ENCODE results near the gene EWSR1.

EWSR1 gene

DNA sequence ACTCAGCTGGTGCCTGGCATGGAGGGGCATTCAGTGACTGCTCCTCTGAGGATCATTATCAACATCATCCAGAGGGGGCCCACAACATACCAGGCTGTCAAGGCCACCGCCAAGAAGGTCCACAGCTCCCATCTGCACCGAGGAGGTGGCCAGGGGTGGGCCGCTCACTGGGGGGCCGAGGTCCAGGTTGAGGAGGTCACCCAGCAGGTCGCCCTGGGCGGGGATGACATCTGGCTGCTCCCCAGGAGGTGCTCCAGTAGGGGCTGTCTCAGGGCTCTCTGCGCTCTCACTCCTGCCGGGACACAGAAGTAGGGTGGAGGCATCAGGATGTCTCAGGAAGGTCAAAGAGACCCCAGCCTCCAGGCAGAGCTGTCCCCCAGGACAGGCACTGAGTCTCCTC is 72.5 kb downstream of the EWSR1 start:
- Histone ChIP-seq H3K4ac (ENCODE audit: low read depth, low read length) (no peak overlapping the region), H4K12ac (ENCODE audit: low read depth, low read length) (no peak overlapping the region), H3K14ac (ENCODE audit: low read length) (no peak overlapping the region), H2AFZ (ENCODE audit: insufficient read depth, low read length, poor library complexity) (no peak overlapping the region), H3K36me3 (ENCODE audit: control insufficient read depth in 1 of 2, insufficient read depth in 2 of 2, low read length in 2 of 2) (peaks cover 54 to 62% of the 10 kb centered on the region in 2 experiments), H3K4me2 (ENCODE audit: low read length) (no peak overlapping the region), H4K8ac (ENCODE audit: low read depth, low read length) (no peak overlapping the region), H3K9ac (ENCODE audit: low read length) (no peak overlapping the region), H3K27ac (ENCODE audit: low read depth, low read length) (no peak overlapping the region), H4K91ac (ENCODE audit: low read depth, low read length) (peak overlapping the region; percentile 20), H3K18ac (ENCODE audit: low read length) (peak overlapping the region; percentile 9), H3K23ac (ENCODE audit: low read length) (no peak overlapping the region), H3K4me1 (ENCODE audit: control insufficient read depth in 1 of 2, insufficient read depth in 2 of 2, low read length in 2 of 2) (peaks cover 40 to 43% of the 10 kb centered on the region in 2 experiments), H2AK5ac (ENCODE audit: low read length) (no peak overlapping the region), H3K79me1 (ENCODE audit: low read length) (peaks cover 19% of the 10 kb centered on the region), H2BK12ac (ENCODE audit: low read length) (no peak overlapping the region), H3K4me3 (ENCODE audit: low read depth, low read length) (no peak overlapping the region), H3K27me3 (ENCODE audit: insufficient read depth, low read length) (no peaks in the 10 kb centered on the region), H3K79me2 (ENCODE audit: control insufficient read depth, insufficient read depth, low read length, poor library complexity) (no peaks in the 10 kb centered on the region), H2BK5ac (ENCODE audit: low read depth, low read length, poor library complexity) (no peak overlapping the region), H2BK120ac (ENCODE audit: insufficient read depth, low read length, poor library complexity) (no peak overlapping the region), H3K9me3 (ENCODE audit: insufficient read depth, low read depth, low read length) (no peaks in the 10 kb centered on the region)
- DNase-seq, result no peak
- WGBS (ENCODE audit: extremely low coverage, insufficient coverage, insufficient read length), result no CpG with 5 or more reads among the region's 8 CpGs

DNA sequence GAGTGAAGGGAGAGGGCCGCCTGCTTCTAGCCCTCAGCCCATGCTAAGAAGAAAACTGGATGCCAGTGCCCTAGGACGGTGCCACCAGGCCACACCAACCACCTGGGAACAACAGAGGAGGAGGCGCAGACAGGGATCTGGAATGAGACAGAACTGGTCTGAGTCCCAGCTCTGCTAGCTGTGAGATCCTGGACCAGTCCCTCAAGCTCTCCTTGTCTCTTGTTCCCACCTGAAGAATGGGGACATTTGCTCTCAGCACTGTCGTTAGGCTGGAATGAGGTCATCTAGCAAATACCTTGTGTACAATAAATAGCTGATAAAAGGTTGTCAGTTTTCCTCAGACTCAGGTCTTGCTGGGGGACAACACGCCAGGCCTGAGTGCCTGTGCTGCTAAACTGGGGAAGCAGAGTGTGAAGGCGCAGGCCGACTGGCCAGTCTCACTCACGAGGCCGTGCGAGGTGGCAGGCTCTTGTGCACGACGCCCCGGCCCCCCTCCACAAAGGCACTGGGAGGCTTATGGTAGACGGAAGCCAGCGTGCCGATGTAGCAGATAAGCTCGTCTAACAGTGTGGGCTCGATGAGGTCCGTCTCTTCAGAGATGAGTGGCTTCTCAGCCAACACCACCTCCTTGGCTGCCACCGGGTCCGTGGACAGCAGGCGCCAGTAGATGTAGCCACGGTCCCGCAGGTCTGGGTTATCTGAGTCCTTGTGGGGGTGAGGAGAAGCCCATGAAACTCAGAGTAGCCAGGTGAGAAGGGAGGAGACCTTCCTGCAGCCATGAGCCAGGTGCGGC is 73.2 kb downstream of the EWSR1 start:
- no peak overlapping the region for H3K23ac ChIP-seq (ENCODE audit: low read length)
- no peak overlapping the region for H4K8ac ChIP-seq (ENCODE audit: low read depth, low read length)

DNA sequence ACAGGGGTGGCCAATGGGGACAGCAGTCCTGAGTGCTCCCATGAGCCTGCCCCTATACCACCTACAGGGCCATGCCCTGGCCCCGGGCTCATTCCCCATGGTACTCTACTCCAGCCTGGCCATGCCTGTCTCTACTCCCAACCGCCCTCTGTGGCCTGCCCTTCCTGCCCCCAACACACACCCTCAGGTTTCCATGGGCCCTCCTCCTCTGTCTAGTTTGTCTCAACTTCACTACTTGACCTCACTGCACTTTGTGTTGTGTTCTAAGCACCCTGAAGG is 73.7 kb downstream of the EWSR1 start:
- no CpG with 5 or more reads among the region's 2 CpGs for WGBS (ENCODE audit: extremely low coverage, insufficient coverage, insufficient read length)
- H3K9me3 ChIP-seq (ENCODE audit: insufficient read depth, low read depth, low read length), result no peaks in the 10 kb centered on the region
- peaks cover 19% of the 10 kb centered on the region for H3K79me1 ChIP-seq (ENCODE audit: low read length)
- peak overlapping the region; percentile 32 for H3K14ac ChIP-seq (ENCODE audit: low read length)
- peaks cover 45 to 52% of the 10 kb centered on the region in 2 experiments for H3K4me1 ChIP-seq (ENCODE audit: control insufficient read depth in 1 of 2, insufficient read depth in 2 of 2, low read length in 2 of 2)
- no peak overlapping the region for H2AFZ ChIP-seq (ENCODE audit: insufficient read depth, low read length, poor library complexity)
- H2BK120ac ChIP-seq (ENCODE audit: insufficient read depth, low read length, poor library complexity), result peak overlapping the region; percentile 34
- peak in 1 of 2 donors; percentile 83 for DNase-seq
- peak overlapping the region; percentile 9 for H4K91ac ChIP-seq (ENCODE audit: low read depth, low read length)
- H3K4me3 ChIP-seq (ENCODE audit: low read depth, low read length), result no peak overlapping the region
- H2BK5ac ChIP-seq (ENCODE audit: low read depth, low read length, poor library complexity), result peak overlapping the region; percentile 10
- peak overlapping the region; percentile 31 for H3K18ac ChIP-seq (ENCODE audit: low read length)
- H3K23ac ChIP-seq (ENCODE audit: low read length), result no peak overlapping the region
- no peak overlapping the region for H4K12ac ChIP-seq (ENCODE audit: low read depth, low read length)
- no peaks in the 10 kb centered on the region for H3K79me2 ChIP-seq (ENCODE audit: control insufficient read depth, insufficient read depth, low read length, poor library complexity)
- H3K27ac ChIP-seq (ENCODE audit: low read depth, low read length), result no peak overlapping the region
- H4K8ac ChIP-seq (ENCODE audit: low read depth, low read length), result no peak overlapping the region
- no peak overlapping the region for H3K4ac ChIP-seq (ENCODE audit: low read depth, low read length)
- H3K4me2 ChIP-seq (ENCODE audit: low read length), result no peak overlapping the region
- no peak overlapping the region for H2AK5ac ChIP-seq (ENCODE audit: low read length)
- no peak overlapping the region for H3K9ac ChIP-seq (ENCODE audit: low read length)
- H3K36me3 ChIP-seq (ENCODE audit: control insufficient read depth in 1 of 2, insufficient read depth in 2 of 2, low read length in 2 of 2), result peaks cover 49 to 52% of the 10 kb centered on the region in 2 experiments
- H2BK12ac ChIP-seq (ENCODE audit: low read length), result no peak overlapping the region
- no peaks in the 10 kb centered on the region for H3K27me3 ChIP-seq (ENCODE audit: insufficient read depth, low read length)

More for the DNA sequence above, 73.2 kb downstream of the EWSR1 start:
- peaks cover 48 to 55% of the 10 kb centered on the region in 2 experiments for H3K36me3 ChIP-seq (ENCODE audit: control insufficient read depth in 1 of 2, insufficient read depth in 2 of 2, low read length in 2 of 2)
- H4K12ac ChIP-seq (ENCODE audit: low read depth, low read length), result no peak overlapping the region
- peak overlapping the region; percentile 31 for H3K18ac ChIP-seq (ENCODE audit: low read length)
- peak overlapping the region; percentile 20 for H4K91ac ChIP-seq (ENCODE audit: low read depth, low read length)
- H3K4ac ChIP-seq (ENCODE audit: low read depth, low read length), result no peak overlapping the region
- no peak overlapping the region for H3K14ac ChIP-seq (ENCODE audit: low read length)
- H3K79me1 ChIP-seq (ENCODE audit: low read length), result peaks cover 19% of the 10 kb centered on the region
- no peak overlapping the region for H2AFZ ChIP-seq (ENCODE audit: insufficient read depth, low read length, poor library complexity)
- no peak overlapping the region for H3K4me2 ChIP-seq (ENCODE audit: low read length)
- peak overlapping the region; percentile 3 for H2BK5ac ChIP-seq (ENCODE audit: low read depth, low read length, poor library complexity)
- H2AK5ac ChIP-seq (ENCODE audit: low read length), result no peak overlapping the region
- WGBS (ENCODE audit: extremely low coverage, insufficient coverage, insufficient read length), result no CpG with 5 or more reads among the region's 25 CpGs
- peak; percentile 87 to 91 for DNase-seq
- peak overlapping the region; percentile 23 for H2BK12ac ChIP-seq (ENCODE audit: low read length)
- no peak overlapping the region for H2BK120ac ChIP-seq (ENCODE audit: insufficient read depth, low read length, poor library complexity)
- no peaks in the 10 kb centered on the region for H3K9me3 ChIP-seq (ENCODE audit: insufficient read depth, low read depth, low read length)
- no peak overlapping the region for H3K27ac ChIP-seq (ENCODE audit: low read depth, low read length)
- no peaks in the 10 kb centered on the region for H3K27me3 ChIP-seq (ENCODE audit: insufficient read depth, low read length)
- no peak overlapping the region for H3K9ac ChIP-seq (ENCODE audit: low read length)
- no peak overlapping the region for H3K4me3 ChIP-seq (ENCODE audit: low read depth, low read length)
- no peaks in the 10 kb centered on the region for H3K79me2 ChIP-seq (ENCODE audit: control insufficient read depth, insufficient read depth, low read length, poor library complexity)
- peaks cover 42 to 48% of the 10 kb centered on the region in 2 experiments for H3K4me1 ChIP-seq (ENCODE audit: control insufficient read depth in 1 of 2, insufficient read depth in 2 of 2, low read length in 2 of 2)

DNA sequence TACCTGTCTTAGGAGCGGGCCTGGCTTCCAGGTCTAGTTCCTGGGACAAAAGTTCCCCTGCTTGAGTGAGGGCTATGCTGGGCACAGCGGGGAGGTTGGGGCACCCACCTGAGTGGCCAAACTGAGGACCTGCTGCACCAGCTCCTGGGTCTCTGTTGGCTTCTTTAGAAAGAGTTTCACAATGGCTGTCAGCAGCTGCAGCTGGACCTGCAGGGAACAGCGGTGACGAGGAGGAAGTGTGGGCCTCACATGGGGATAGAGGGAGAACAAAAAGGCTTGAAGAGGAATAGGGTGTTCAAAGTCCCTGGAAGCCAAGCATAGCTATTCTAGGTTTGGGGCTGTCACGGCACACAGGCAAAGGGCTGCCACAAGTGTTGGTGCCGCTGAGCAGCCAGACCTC is 74.1 kb downstream of the EWSR1 start:
- peak overlapping the region; percentile 34 for H2BK12ac ChIP-seq (ENCODE audit: low read length)
- DNase-seq, result peak in 1 of 2 donors; percentile 53
- H3K18ac ChIP-seq (ENCODE audit: low read length), result peak overlapping the region; percentile 11
- H2AFZ ChIP-seq (ENCODE audit: insufficient read depth, low read length, poor library complexity), result no peak overlapping the region
- H3K9me3 ChIP-seq (ENCODE audit: insufficient read depth, low read depth, low read length), result no peaks in the 10 kb centered on the region
- no peak overlapping the region for H3K4ac ChIP-seq (ENCODE audit: low read depth, low read length)
- peaks cover 45 to 51% of the 10 kb centered on the region in 2 experiments for H3K4me1 ChIP-seq (ENCODE audit: control insufficient read depth in 1 of 2, insufficient read depth in 2 of 2, low read length in 2 of 2)
- no peak overlapping the region for H3K9ac ChIP-seq (ENCODE audit: low read length)
- no peak overlapping the region for H3K4me2 ChIP-seq (ENCODE audit: low read length)
- H3K27me3 ChIP-seq (ENCODE audit: insufficient read depth, low read length), result no peaks in the 10 kb centered on the region
- H3K4me3 ChIP-seq (ENCODE audit: low read depth, low read length), result no peak overlapping the region
- H2AK5ac ChIP-seq (ENCODE audit: low read length), result no peak overlapping the region
- peaks cover 19% of the 10 kb centered on the region for H3K79me1 ChIP-seq (ENCODE audit: low read length)
- H4K12ac ChIP-seq (ENCODE audit: low read depth, low read length), result no peak overlapping the region
- peak overlapping the region; percentile 9 for H4K91ac ChIP-seq (ENCODE audit: low read depth, low read length)
- H3K79me2 ChIP-seq (ENCODE audit: control insufficient read depth, insufficient read depth, low read length, poor library complexity), result no peaks in the 10 kb centered on the region
- no peak overlapping the region for H3K27ac ChIP-seq (ENCODE audit: low read depth, low read length)
- no peak overlapping the region for H3K23ac ChIP-seq (ENCODE audit: low read length)
- peak overlapping the region; percentile 4 for H4K8ac ChIP-seq (ENCODE audit: low read depth, low read length)
- peak overlapping the region; percentile 32 for H3K14ac ChIP-seq (ENCODE audit: low read length)
- WGBS (ENCODE audit: extremely low coverage, insufficient coverage, insufficient read length), result no CpG with 5 or more reads among the region's 6 CpGs
- H2BK5ac ChIP-seq (ENCODE audit: low read depth, low read length, poor library complexity), result peak overlapping the region; percentile 10
- H3K36me3 ChIP-seq (ENCODE audit: control insufficient read depth in 1 of 2, insufficient read depth in 2 of 2, low read length in 2 of 2), result peaks cover 48 to 52% of the 10 kb centered on the region in 2 experiments
- peak overlapping the region; percentile 34 for H2BK120ac ChIP-seq (ENCODE audit: insufficient read depth, low read length, poor library complexity)
